Peyer's patch (tissue), 4 donors: ENCODE data around the gene ELMO1.

Experiments
- POLR2A ChIP-seq, 2 donors: fragments of 450-650 bp; IDR thresholded peaks; one replicate each; pipeline ENCODE4 v1.5.1; 2017; ENCODE audit warnings: antibody characterized with exemption in 2 of 2, mild to moderate bottlenecking in 2 of 2, moderate library complexity in 2 of 2
- TF ChIP-seq, protein P1 (sequence below), 6 experiments: fragments of 450-650 bp in 4 of 6; fragments of 200-600 bp in 2 of 6; sonication (generic) in 1 of 6; IDR thresholded peaks; one replicate each; pipeline ENCODE4 v1.5.1; 2017 to 2019; ENCODE audit warnings: antibody characterized with exemption in 6 of 6, mild to moderate bottlenecking in 3 of 6, moderate library complexity in 1 of 6

DNA sequence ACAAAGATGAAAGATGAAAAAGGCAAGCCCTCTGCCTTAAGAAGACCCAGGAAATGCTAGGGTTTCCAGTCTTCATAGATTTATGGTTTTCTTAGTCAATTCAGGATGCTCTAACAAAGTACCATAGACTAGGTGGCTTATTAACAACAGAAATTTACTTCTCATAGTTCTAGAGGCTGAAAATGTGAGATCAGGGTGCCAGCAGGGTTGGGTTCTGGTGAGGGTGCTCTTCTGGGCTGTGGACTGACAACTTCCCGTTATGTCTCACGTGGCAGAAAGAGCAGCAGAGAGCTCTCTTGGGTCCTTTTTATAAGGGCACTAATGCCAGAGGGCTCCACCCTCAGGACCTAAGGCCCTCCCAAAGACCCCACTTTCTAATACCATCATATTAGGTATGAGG is 23.7 kb downstream of the ELMO1 start:
- TF ChIP-seq, protein P1, sequence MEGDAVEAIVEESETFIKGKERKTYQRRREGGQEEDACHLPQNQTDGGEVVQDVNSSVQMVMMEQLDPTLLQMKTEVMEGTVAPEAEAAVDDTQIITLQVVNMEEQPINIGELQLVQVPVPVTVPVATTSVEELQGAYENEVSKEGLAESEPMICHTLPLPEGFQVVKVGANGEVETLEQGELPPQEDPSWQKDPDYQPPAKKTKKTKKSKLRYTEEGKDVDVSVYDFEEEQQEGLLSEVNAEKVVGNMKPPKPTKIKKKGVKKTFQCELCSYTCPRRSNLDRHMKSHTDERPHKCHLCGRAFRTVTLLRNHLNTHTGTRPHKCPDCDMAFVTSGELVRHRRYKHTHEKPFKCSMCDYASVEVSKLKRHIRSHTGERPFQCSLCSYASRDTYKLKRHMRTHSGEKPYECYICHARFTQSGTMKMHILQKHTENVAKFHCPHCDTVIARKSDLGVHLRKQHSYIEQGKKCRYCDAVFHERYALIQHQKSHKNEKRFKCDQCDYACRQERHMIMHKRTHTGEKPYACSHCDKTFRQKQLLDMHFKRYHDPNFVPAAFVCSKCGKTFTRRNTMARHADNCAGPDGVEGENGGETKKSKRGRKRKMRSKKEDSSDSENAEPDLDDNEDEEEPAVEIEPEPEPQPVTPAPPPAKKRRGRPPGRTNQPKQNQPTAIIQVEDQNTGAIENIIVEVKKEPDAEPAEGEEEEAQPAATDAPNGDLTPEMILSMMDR (IDR thresholded peaks at IDR 0.05): no peak
- no peak for TF ChIP-seq POLR2A (IDR thresholded peaks at IDR 0.05)
